HL-60 (cell line): ENCODE results near the gene BIK.

Experiments
- TF ChIP-seq, protein P1 (sequence below): IDR thresholded peaks from one replicate; pipeline ENCODE4 v1.5.1; 2011; ENCODE audit warnings: low read length, control low read depth, inconsistent platforms; ENCODE audit not compliant: insufficient read depth
- TF ChIP-seq, protein P2 (sequence below): IDR thresholded peaks from 2 replicates; pipeline ENCODE4 v1.6.1; 2012; ENCODE audit warnings: low read depth; ENCODE audit not compliant: insufficient replicate concordance

- TF ChIP-seq, protein P1, sequence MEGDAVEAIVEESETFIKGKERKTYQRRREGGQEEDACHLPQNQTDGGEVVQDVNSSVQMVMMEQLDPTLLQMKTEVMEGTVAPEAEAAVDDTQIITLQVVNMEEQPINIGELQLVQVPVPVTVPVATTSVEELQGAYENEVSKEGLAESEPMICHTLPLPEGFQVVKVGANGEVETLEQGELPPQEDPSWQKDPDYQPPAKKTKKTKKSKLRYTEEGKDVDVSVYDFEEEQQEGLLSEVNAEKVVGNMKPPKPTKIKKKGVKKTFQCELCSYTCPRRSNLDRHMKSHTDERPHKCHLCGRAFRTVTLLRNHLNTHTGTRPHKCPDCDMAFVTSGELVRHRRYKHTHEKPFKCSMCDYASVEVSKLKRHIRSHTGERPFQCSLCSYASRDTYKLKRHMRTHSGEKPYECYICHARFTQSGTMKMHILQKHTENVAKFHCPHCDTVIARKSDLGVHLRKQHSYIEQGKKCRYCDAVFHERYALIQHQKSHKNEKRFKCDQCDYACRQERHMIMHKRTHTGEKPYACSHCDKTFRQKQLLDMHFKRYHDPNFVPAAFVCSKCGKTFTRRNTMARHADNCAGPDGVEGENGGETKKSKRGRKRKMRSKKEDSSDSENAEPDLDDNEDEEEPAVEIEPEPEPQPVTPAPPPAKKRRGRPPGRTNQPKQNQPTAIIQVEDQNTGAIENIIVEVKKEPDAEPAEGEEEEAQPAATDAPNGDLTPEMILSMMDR = no peak
- TF ChIP-seq, protein P2, sequence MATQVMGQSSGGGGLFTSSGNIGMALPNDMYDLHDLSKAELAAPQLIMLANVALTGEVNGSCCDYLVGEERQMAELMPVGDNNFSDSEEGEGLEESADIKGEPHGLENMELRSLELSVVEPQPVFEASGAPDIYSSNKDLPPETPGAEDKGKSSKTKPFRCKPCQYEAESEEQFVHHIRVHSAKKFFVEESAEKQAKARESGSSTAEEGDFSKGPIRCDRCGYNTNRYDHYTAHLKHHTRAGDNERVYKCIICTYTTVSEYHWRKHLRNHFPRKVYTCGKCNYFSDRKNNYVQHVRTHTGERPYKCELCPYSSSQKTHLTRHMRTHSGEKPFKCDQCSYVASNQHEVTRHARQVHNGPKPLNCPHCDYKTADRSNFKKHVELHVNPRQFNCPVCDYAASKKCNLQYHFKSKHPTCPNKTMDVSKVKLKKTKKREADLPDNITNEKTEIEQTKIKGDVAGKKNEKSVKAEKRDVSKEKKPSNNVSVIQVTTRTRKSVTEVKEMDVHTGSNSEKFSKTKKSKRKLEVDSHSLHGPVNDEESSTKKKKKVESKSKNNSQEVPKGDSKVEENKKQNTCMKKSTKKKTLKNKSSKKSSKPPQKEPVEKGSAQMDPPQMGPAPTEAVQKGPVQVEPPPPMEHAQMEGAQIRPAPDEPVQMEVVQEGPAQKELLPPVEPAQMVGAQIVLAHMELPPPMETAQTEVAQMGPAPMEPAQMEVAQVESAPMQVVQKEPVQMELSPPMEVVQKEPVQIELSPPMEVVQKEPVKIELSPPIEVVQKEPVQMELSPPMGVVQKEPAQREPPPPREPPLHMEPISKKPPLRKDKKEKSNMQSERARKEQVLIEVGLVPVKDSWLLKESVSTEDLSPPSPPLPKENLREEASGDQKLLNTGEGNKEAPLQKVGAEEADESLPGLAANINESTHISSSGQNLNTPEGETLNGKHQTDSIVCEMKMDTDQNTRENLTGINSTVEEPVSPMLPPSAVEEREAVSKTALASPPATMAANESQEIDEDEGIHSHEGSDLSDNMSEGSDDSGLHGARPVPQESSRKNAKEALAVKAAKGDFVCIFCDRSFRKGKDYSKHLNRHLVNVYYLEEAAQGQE = no peak
These were observed 525 bp downstream of the BIK start for GRCh38 chr22:43110927-43111623.
